Neural cell (in vitro differentiated cells): Measurements from ENCODE around the gene DLG2. TPM values are rescaled to one million over a fixed set of nuclear protein-coding genes. Genes with fewer than 3 reads are reported as not detected.

Experiments
- H2AFZ ChIP-seq: fragments of 200-600, 300-800 bp; sonication (generic), shearing (Covaris generic); 2 replicates; pipeline ENCODE4 v1.6.0; 2014; ENCODE audit warnings: low read depth, mild to moderate bottlenecking, antibody characterized with exemption, low read length, moderate library complexity
- H3F3A ChIP-seq: fragments of 200-600 bp; shearing (Covaris generic); 2 replicates; pipeline ENCODE4 v1.6.1; 2016; ENCODE audit warnings: mild to moderate bottlenecking, moderate library complexity, mixed read lengths, antibody characterized with exemption, low read length; ENCODE audit not compliant: insufficient read depth, poor library complexity, severe bottlenecking
- H3K27ac ChIP-seq: fragments of 200-600, 300-800 bp; sonication (generic), shearing (Covaris generic); 2 replicates; pipeline ENCODE4 v1.5.1; 2014; ENCODE audit warnings: mild to moderate bottlenecking, low read length, moderate library complexity
- H3K27me3 ChIP-seq: fragments of 300-800, 200-600 bp; sonication (generic), shearing (Covaris generic); 2 replicates; pipeline ENCODE4 v1.6.0; 2014; ENCODE audit warnings: mild to moderate bottlenecking, low read depth, low read length, moderate library complexity; ENCODE audit not compliant: insufficient read depth
- H3K36me3 ChIP-seq: fragments of 300-800, 200-600 bp; sonication (generic), shearing (Covaris generic); 2 replicates; pipeline ENCODE4 v1.5.1; 2014; ENCODE audit warnings: mild to moderate bottlenecking, antibody characterized with exemption, low read length, moderate library complexity; ENCODE audit not compliant: insufficient read depth
- H3K4me2 ChIP-seq: fragments of 300-800, 200-600 bp; sonication (generic), shearing (Covaris generic); 2 replicates; pipeline ENCODE4 v1.6.0; 2014; ENCODE audit warnings: mild to moderate bottlenecking, low read length
- H3K4me3 ChIP-seq: fragments of 300-800, 200-600 bp; sonication (generic), shearing (Covaris generic); 2 replicates; pipeline ENCODE4 v1.5.1; 2014; ENCODE audit warnings: mild to moderate bottlenecking, low read length, moderate library complexity
- H3K79me2 ChIP-seq: fragments of 200-600 bp; shearing (Covaris generic); replicated peaks from 2 replicates; pipeline ENCODE4 v1.6.0; 2014; ENCODE audit warnings: mild to moderate bottlenecking, low read length, moderate library complexity; ENCODE audit not compliant: insufficient read depth
- H3K9ac ChIP-seq: fragments of 300-800, 200-600 bp; sonication (generic), shearing (Covaris generic); 2 replicates; pipeline ENCODE4 v1.6.1; 2016; ENCODE audit warnings: mild to moderate bottlenecking, low read length, mixed read lengths
- H3K9me2 ChIP-seq: fragments of 200-600 bp; shearing (Covaris generic); 2 replicates; pipeline ENCODE4 v1.6.1; 2016; ENCODE audit warnings: mild to moderate bottlenecking, low read length, mixed read lengths; ENCODE audit not compliant: insufficient read depth
- H3K9me3 ChIP-seq: fragments of 200-600, 300-800 bp; sonication (generic), shearing (Covaris generic); 2 replicates; pipeline ENCODE4 v1.6.1; 2016; ENCODE audit warnings: mild to moderate bottlenecking, mixed run types, low read length, moderate library complexity, mixed read lengths
- H4K20me1 ChIP-seq: fragments of 200-600 bp; shearing (Covaris generic); 2 replicates; pipeline ENCODE4 v1.6.1; 2016; ENCODE audit warnings: mild to moderate bottlenecking, mixed run types; ENCODE audit not compliant: insufficient read depth
- EP300 ChIP-seq: fragments of 450-650 bp; conservative IDR thresholded peaks from 2 replicates; pipeline ENCODE4 v1.6.1; 2014; ENCODE audit warnings: antibody characterized with exemption, mild to moderate bottlenecking, moderate library complexity; ENCODE audit not compliant: poor library complexity, severe bottlenecking
- EZH2 ChIP-seq: fragments of 200-600, 300-800 bp; shearing (Covaris generic), sonication (generic); IDR thresholded peaks from 2 replicates; pipeline ENCODE4 v1.6.1; 2014; ENCODE audit warnings: antibody characterized with exemption, low read length, borderline replicate concordance, mild to moderate bottlenecking; ENCODE audit not compliant: insufficient read depth, poor library complexity, severe bottlenecking
- MXI1 ChIP-seq: fragments of 450-650 bp; conservative IDR thresholded peaks from 2 replicates; pipeline ENCODE4 v1.6.1; 2014; ENCODE audit warnings: antibody characterized with exemption, mild to moderate bottlenecking; ENCODE audit not compliant: poor library complexity, severe bottlenecking
- POLR2AphosphoS5 ChIP-seq: IDR thresholded peaks from 2 replicates; pipeline ENCODE4 v1.6.1; 2012
- RAD21 ChIP-seq: fragments of 450-650 bp; conservative IDR thresholded peaks from 2 replicates; pipeline ENCODE4 v1.6.1; 2014; ENCODE audit warnings: antibody characterized with exemption, mild to moderate bottlenecking, moderate library complexity
- SMC3 ChIP-seq: fragments of 450-650 bp; conservative IDR thresholded peaks from 2 replicates; pipeline ENCODE4 v1.6.1; 2014; ENCODE audit warnings: antibody characterized with exemption, mild to moderate bottlenecking, moderate library complexity; ENCODE audit not compliant: poor library complexity
- TAF1 ChIP-seq: IDR thresholded peaks from 2 replicates; pipeline ENCODE4 v1.6.1; 2012; ENCODE audit warnings: low read depth
- polyA plus RNA-seq: library from polyadenylated mRNA; depleted of rRNA; stranded (reverse); fragments of >200 nt; gene quantifications from 2 replicates; pipeline ENCODE4 v1.2.3, GENCODE V29; 2014
- TF ChIP-seq, protein P1 (sequence below): IDR thresholded peaks from 2 replicates; pipeline ENCODE4 v1.6.1; 2012; ENCODE audit warnings: borderline replicate concordance
- TF ChIP-seq, protein P2 (sequence below): fragments of 450-650 bp; IDR thresholded peaks from 2 replicates; pipeline ENCODE4 v1.5.1; 2014; ENCODE audit warnings: antibody characterized with exemption, mild to moderate bottlenecking, moderate library complexity; ENCODE audit not compliant: poor library complexity, severe bottlenecking

The DLG2 gene
- polyA plus RNA-seq, 1 donor from 2014 or later, result 179 TPM

GRCh38 chr11:84501750-84502149, 1125.4 kb downstream of the DLG2 start:
- no peaks in the 10 kb centered on the region for H3K27me3 ChIP-seq
- no peaks in the 10 kb centered on the region for H3K79me2 ChIP-seq
- H3K9me3 ChIP-seq, result no peaks in the 10 kb centered on the region
- no peak for TF ChIP-seq SMC3
- no peak for TF ChIP-seq TAF1
- no peak for TF ChIP-seq POLR2AphosphoS5
- TF ChIP-seq EP300, result no peak
- TF ChIP-seq, protein P1, sequence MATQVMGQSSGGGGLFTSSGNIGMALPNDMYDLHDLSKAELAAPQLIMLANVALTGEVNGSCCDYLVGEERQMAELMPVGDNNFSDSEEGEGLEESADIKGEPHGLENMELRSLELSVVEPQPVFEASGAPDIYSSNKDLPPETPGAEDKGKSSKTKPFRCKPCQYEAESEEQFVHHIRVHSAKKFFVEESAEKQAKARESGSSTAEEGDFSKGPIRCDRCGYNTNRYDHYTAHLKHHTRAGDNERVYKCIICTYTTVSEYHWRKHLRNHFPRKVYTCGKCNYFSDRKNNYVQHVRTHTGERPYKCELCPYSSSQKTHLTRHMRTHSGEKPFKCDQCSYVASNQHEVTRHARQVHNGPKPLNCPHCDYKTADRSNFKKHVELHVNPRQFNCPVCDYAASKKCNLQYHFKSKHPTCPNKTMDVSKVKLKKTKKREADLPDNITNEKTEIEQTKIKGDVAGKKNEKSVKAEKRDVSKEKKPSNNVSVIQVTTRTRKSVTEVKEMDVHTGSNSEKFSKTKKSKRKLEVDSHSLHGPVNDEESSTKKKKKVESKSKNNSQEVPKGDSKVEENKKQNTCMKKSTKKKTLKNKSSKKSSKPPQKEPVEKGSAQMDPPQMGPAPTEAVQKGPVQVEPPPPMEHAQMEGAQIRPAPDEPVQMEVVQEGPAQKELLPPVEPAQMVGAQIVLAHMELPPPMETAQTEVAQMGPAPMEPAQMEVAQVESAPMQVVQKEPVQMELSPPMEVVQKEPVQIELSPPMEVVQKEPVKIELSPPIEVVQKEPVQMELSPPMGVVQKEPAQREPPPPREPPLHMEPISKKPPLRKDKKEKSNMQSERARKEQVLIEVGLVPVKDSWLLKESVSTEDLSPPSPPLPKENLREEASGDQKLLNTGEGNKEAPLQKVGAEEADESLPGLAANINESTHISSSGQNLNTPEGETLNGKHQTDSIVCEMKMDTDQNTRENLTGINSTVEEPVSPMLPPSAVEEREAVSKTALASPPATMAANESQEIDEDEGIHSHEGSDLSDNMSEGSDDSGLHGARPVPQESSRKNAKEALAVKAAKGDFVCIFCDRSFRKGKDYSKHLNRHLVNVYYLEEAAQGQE, result no peak
- TF ChIP-seq EZH2, result no peak
- TF ChIP-seq, protein P2, sequence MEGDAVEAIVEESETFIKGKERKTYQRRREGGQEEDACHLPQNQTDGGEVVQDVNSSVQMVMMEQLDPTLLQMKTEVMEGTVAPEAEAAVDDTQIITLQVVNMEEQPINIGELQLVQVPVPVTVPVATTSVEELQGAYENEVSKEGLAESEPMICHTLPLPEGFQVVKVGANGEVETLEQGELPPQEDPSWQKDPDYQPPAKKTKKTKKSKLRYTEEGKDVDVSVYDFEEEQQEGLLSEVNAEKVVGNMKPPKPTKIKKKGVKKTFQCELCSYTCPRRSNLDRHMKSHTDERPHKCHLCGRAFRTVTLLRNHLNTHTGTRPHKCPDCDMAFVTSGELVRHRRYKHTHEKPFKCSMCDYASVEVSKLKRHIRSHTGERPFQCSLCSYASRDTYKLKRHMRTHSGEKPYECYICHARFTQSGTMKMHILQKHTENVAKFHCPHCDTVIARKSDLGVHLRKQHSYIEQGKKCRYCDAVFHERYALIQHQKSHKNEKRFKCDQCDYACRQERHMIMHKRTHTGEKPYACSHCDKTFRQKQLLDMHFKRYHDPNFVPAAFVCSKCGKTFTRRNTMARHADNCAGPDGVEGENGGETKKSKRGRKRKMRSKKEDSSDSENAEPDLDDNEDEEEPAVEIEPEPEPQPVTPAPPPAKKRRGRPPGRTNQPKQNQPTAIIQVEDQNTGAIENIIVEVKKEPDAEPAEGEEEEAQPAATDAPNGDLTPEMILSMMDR, result no peak
- no peak for TF ChIP-seq MXI1
- TF ChIP-seq RAD21, result no peak
- no peak overlapping the region for H3K4me3 ChIP-seq
- H3K4me2 ChIP-seq, result no peak overlapping the region
- no peaks in the 10 kb centered on the region for H4K20me1 ChIP-seq
- no peak overlapping the region for H3K27ac ChIP-seq
- H3K9me2 ChIP-seq, result no peaks in the 10 kb centered on the region
- H3F3A ChIP-seq, result no peaks in the 10 kb centered on the region
- H3K9ac ChIP-seq, result no peak overlapping the region
- no peaks in the 10 kb centered on the region for H3K36me3 ChIP-seq
- H2AFZ ChIP-seq, result no peak overlapping the region

GRCh38 chr11:84497981-84498411, 1129.1 kb downstream of the DLG2 start:
- Histone ChIP-seq H3F3A (no peaks in the 10 kb centered on the region), H3K9ac (no peak overlapping the region), H3K27ac (no peak overlapping the region), H3K27me3 (no peaks in the 10 kb centered on the region), H3K36me3 (no peaks in the 10 kb centered on the region), H3K79me2 (no peaks in the 10 kb centered on the region), H3K4me3 (no peak overlapping the region), H4K20me1 (no peaks in the 10 kb centered on the region), H3K9me3 (no peaks in the 10 kb centered on the region), H3K4me2 (no peak overlapping the region), H2AFZ (no peak overlapping the region), H3K9me2 (no peaks in the 10 kb centered on the region)
- TF ChIP-seq EZH2 (no peak), EP300 (no peak), POLR2AphosphoS5 (no peak), SMC3 (no peak), RAD21 (no peak), MXI1 (no peak), TAF1 (no peak)

DNA sequence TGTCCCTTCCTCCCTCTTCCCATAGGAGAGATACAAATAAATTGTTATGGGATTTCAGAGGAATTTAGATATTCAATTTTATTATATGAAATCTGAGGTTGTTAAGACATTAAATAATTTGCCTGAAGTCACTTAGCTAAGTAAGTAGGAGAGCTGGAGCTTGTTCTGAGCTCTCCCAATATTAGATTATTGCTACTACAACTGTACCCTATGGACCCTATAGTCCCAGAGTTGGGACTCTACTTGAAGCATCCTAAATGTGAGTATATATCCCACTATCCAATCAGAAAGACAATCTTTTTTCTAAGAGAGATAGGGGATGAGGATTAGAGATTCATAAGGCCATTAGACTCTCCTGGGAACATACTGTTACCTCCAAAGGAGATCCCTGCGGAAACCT, 1130.0 kb downstream of the DLG2 start:
- Histone ChIP-seq H3K79me2 (no peaks in the 10 kb centered on the region), H3K9ac (no peak overlapping the region), H3F3A (no peaks in the 10 kb centered on the region), H3K4me2 (no peak overlapping the region), H4K20me1 (no peaks in the 10 kb centered on the region), H3K9me2 (no peaks in the 10 kb centered on the region), H3K4me3 (no peak overlapping the region), H3K27me3 (no peaks in the 10 kb centered on the region), H2AFZ (no peak overlapping the region), H3K9me3 (no peaks in the 10 kb centered on the region), H3K36me3 (no peaks in the 10 kb centered on the region), H3K27ac (no peak overlapping the region)
- no peak for TF ChIP-seq EP300
- TF ChIP-seq SMC3, result no peak
- TF ChIP-seq MXI1, result no peak
- TF ChIP-seq POLR2AphosphoS5, result no peak
- TF ChIP-seq TAF1, result no peak
- TF ChIP-seq, protein P1, result no peak
- TF ChIP-seq, protein P2, result no peak
- no peak for TF ChIP-seq EZH2
- TF ChIP-seq RAD21, result no peak
